HUES6 (cell line): ENCODE measurements around the gene RCBTB1.
A peak's percentile ranks its signal among the peaks of the same experiment; 100 is the strongest.
"Not testable (repeated sequence)": the region's sequence is repeated elsewhere in the genome, so short reads cannot be mapped to it uniquely, and the experiment has no call there.

Experiments
- H3K27ac ChIP-seq: 2 replicates; pipeline ENCODE4 v1.7.0; 2013; ENCODE audit warnings: low read depth, mild to moderate bottlenecking, low read length, inconsistent platforms
- H3K27me3 ChIP-seq: 2 replicates; pipeline ENCODE4 v1.6.1; 2013; ENCODE audit warnings: low read length; ENCODE audit not compliant: control insufficient read depth, insufficient read depth
- H3K36me3 ChIP-seq: 2 replicates; pipeline ENCODE4 v1.6.1; 2013; ENCODE audit warnings: low read length; ENCODE audit not compliant: control insufficient read depth, insufficient read depth
- H3K4me1 ChIP-seq: 2 replicates; pipeline ENCODE4 v1.6.1; 2013; ENCODE audit warnings: low read length; ENCODE audit not compliant: control insufficient read depth, insufficient read depth
- H3K4me3 ChIP-seq: 2 replicates; pipeline ENCODE4 v1.5.1; 2013; ENCODE audit warnings: low read depth, low read length
- H3K9ac ChIP-seq: one replicate; pipeline ENCODE4 v1.6.1; 2013; ENCODE audit warnings: mild to moderate bottlenecking, low read length
- H3K9me3 ChIP-seq: 2 replicates; pipeline ENCODE4 v1.6.1; 2013; ENCODE audit warnings: low read depth, low read length; ENCODE audit not compliant: control insufficient read depth, insufficient read depth

Gene RCBTB1

DNA sequence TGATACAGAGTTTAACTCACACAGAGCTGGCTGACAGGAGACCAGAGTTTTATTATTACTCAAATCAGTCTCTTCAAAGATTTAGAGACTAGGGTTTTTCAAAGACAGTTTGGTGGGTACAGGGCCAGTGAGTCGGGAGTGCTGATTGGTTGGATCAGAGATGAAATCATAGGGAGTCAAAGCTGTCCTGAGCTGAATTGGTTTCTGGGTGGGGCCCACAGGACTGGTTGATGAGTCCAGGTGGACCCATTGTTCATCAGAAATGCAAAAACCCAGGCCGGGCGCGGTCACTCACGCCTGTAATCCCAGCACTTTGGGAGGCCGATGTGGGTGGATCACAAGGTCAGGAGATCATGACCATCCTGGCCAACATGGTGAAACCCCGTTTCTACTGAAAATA, 17.3 kb upstream of the RCBTB1 start:
- H3K4me3 ChIP-seq, H3K27me3 ChIP-seq, H3K4me1 ChIP-seq, H3K36me3 ChIP-seq, H3K9ac ChIP-seq, H3K27ac ChIP-seq, H3K9me3 ChIP-seq: not testable (repeated sequence)

DNA sequence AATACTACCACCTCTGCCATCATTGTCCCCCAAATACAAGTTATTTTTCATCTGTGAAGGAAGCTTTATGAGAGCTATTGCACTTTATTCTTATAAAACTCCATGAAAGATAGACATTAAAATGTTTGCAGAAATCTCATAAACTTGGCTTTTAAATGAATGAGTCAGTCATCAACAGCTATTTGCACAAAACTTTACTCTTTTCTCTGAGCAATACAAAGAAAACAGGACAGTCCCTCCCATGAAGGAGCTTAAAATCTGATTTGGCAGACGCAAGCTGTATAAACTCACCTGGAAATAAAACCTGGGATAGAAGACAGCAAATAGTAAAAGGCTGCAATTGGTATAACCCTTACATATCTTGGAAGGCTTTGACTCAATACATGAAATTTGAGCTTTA, 16.6 kb upstream of the RCBTB1 start:
- Histone ChIP-seq H3K4me3 (no peak overlapping the region), H3K4me1 (no peaks in the 10 kb centered on the region), H3K9ac (no peak overlapping the region), H3K27me3 (no peaks in the 10 kb centered on the region), H3K36me3 (no peaks in the 10 kb centered on the region), H3K27ac (no peak overlapping the region), H3K9me3 (no peaks in the 10 kb centered on the region)

DNA sequence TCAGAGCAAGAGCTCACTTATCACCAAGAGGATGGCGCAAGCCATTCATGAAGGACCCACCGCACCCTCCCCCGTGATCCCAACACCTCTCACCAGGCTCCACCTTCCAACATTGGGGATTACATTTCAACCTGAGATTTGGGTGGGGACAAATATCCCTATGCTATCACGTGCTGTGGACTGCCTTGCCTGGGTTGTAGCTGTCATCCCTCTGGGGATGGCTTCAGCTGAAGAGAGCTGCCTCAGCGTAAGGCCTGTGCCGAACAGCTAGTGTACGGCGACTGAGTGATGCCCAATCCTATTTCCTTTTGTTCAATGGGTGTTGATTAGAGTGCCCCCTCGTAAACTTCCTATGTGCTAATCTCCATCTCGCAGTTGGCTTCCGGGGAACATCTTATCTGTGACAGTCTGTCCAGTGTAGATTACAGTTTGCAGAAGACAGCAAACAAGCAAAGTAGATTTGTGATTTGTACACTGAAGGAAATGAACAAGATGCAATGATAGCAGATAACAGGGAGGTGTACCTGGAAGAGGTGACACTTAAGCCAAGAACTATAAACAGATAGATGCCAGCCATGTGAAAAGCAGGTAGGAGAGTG, 11.8 kb upstream of the RCBTB1 start:
- Histone ChIP-seq H3K9ac (no peak overlapping the region), H3K27me3 (no peaks in the 10 kb centered on the region), H3K27ac (no peak overlapping the region), H3K4me1 (no peaks in the 10 kb centered on the region), H3K9me3 (no peaks in the 10 kb centered on the region), H3K4me3 (no peak overlapping the region), H3K36me3 (no peaks in the 10 kb centered on the region)

DNA sequence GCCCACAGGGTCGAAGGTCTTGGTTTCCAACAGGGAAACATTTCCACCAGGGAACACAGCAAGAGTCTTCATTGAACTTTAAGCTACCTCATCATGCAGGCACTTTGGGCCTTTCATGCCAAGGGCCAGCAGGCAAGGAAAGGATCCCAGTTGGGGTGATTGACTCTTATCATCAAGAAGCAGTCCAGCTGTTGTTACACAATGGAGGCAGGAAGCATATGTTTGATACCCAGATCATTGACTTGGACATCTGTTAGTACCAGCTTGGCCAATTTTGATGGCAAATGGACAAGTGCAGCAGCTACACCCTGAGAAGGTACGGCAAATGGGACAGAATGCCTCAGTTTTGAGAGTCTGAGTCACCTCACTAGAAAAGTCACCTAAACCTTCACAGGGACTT, 10.9 kb upstream of the RCBTB1 start:
- Histone ChIP-seq H3K9me3 (0 out of 2 replicates have a peak, but pooled peaks cover 2% of the 10 kb centered on the region), H3K9ac (no peak overlapping the region), H3K27me3 (no peaks in the 10 kb centered on the region), H3K4me3 (no peak overlapping the region), H3K27ac (no peak overlapping the region), H3K4me1 (no peaks in the 10 kb centered on the region), H3K36me3 (no peaks in the 10 kb centered on the region)

DNA sequence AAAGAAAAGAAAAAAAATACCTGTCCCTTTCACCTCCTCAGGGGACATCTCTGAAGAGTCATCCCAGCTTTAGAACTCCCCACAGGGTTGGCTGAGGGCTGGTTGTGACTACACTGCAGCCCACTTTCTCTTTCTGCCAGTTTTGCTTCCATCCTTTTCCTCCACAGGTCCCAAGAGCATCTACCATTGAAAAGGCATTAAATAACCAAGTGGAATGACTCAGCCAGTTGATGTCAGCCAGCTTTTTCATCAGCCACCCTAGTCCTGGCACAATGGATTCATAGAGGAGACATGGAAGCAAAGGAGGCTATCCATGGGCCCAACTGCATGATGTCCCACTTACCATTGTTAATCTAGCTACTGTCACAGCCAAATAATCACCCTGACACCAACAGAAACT, 9.2 kb upstream of the RCBTB1 start:
- Histone ChIP-seq H3K36me3 (no peaks in the 10 kb centered on the region), H3K4me3 (no peak overlapping the region), H3K27me3 (no peaks in the 10 kb centered on the region), H3K9me3 (0 out of 2 replicates have a peak, but pooled peaks cover 2% of the 10 kb centered on the region), H3K27ac (no peak overlapping the region), H3K4me1 (no peaks in the 10 kb centered on the region), H3K9ac (no peak overlapping the region)

DNA sequence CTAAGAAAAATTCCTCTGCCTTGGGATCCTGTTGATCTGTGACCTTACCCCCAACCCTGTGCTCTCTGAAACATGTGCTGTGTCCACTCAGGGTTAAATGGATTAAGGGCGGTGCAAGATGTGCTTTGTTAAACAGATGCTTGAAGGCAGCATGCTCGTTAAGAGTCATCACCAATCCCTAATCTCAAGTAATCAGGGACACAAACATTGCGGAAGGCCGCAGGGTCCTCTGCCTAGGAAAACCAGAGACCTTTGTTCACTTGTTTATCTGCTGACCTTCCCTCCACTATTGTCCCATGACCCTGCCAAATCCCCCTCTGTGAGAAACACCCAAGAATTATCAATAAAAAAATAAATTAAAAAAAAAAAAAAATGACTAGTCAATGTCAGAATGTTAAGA, 8.5 kb upstream of the RCBTB1 start:
- not testable (repeated sequence) for H3K27ac ChIP-seq

DNA sequence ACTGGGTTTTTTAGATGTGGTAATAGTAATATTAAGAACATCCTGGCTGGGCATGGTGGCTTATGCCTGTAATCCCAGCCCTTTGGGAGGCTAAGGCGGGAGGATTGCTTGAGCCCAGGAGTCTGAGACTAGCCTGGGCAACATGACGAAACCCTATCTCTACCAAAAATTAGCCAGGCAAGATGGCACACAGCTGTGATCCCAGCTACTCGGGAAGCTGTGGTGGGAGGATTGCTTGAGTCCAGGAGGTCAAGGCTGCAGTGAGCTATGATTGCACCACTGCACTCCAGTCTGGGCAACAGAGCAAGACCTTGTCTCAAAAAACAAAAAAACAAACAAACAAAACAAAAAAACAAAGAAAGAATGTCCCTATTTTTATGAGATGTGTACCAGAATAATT, 5.4 kb upstream of the RCBTB1 start:
- not testable (repeated sequence) for H3K4me3 ChIP-seq, H3K27me3 ChIP-seq, H3K9ac ChIP-seq, H3K36me3 ChIP-seq, H3K4me1 ChIP-seq, H3K27ac ChIP-seq, H3K9me3 ChIP-seq

More for the DNA sequence above, 8.5 kb upstream of the RCBTB1 start:
- H3K36me3 ChIP-seq, H3K9me3 ChIP-seq, H3K4me3 ChIP-seq, H3K4me1 ChIP-seq, H3K9ac ChIP-seq, H3K27me3 ChIP-seq: not testable (repeated sequence)

DNA sequence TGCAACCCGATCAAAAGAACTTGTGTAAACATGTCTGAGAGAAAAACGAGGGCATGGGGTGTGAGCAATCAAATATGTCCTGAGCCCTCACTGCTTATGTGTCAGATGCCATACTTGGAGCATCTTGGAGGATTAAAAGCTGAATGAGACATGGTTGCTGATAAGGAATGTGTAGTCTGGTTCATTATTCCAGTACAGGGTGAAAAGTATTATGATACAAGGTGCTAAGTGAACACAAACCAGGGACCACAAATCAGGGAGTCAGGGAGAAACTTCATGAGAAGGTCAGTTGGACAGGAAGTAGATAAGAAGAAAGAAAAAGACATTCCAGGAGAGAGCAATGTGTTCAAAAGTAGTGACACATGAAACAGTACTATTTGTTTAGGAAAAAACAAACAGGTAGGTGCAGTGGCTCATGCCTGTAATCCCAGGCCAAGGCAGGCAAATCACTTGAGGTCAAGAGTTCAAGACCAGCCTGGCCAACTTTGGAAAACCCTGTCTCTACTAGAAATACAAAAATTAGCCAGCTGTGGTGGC, 2.0 kb upstream of the RCBTB1 start:
- no peak overlapping the region for H3K4me3 ChIP-seq
- 0 out of 2 replicates have a peak, but pooled peaks cover 4% of the 10 kb centered on the region for H3K4me1 ChIP-seq
- no peak overlapping the region for H3K9ac ChIP-seq
- no peak overlapping the region for H3K27ac ChIP-seq
- 0 out of 2 replicates have a peak, but pooled peaks cover 2% of the 10 kb centered on the region for H3K9me3 ChIP-seq
- 0 out of 2 replicates have a peak, but pooled peaks cover 3% of the 10 kb centered on the region for H3K36me3 ChIP-seq
- H3K27me3 ChIP-seq, result no peaks in the 10 kb centered on the region; the same call in 1 of the 2 replicates

DNA sequence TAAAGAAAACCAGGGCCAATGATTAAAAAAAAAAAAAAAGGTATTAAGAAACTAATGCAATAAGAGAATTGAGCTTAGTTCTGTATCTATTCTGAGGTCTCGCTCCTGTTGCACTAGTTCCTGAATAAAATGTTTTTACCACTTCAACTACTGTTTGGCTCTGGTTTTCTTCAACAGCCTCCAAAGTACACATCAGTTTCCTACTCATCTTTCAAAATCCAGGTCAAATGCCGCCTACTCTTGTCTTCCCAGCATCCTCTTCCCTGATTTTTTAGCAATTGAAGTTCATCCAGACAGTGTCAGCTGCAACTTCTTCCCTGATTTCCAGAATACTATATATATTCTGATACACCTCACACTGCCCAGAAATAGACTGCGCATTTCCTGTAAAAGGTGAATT, 1.4 kb upstream of the RCBTB1 start:
- 0 out of 2 replicates have a peak, but pooled peaks cover 4% of the 10 kb centered on the region for H3K4me1 ChIP-seq
- H3K9me3 ChIP-seq, result 0 out of 2 replicates have a peak, but pooled peaks cover 2% of the 10 kb centered on the region
- H3K27me3 ChIP-seq, result no peaks in the 10 kb centered on the region; the same call in 1 of the 2 replicates
- H3K9ac ChIP-seq, result no peak overlapping the region
- H3K4me3 ChIP-seq, result no peak overlapping the region
- no peak overlapping the region for H3K27ac ChIP-seq
- H3K36me3 ChIP-seq, result peaks cover 3% of the 10 kb centered on the region; the same call in 1 of the 2 replicates

DNA sequence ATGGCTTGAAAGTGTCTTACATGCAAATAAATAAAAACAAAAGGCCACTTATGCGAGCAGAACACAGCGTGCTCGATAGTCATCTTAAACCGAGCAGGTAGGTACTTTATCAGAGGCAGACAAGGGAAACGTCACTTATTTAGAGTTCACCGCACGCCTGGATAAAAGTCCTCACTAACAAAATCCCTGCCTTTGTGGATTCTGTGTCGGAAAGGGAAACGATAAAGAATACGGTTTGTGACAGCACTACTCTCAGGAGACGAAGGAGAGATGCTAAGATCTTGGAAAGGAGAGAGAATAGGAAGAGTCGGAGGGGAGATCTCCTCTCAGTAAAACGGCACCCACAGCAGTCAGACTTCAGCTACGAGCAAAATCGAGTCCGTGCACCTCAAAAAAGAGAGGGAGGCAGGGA, 581 bp downstream of the RCBTB1 start:
- Histone ChIP-seq H3K9me3 (no peaks in the 10 kb centered on the region), H3K4me3 (peak overlapping the region; percentile 96), H3K4me1 (0 out of 2 replicates have a peak, but pooled peaks cover 4% of the 10 kb centered on the region), H3K27ac (0 out of 2 replicates have a peak overlapping the region, but pooled peaks have one; percentile 6), H3K36me3 (peaks cover 13% of the 10 kb centered on the region), H3K9ac (peak overlapping the region; percentile 81), H3K27me3 (no peaks in the 10 kb centered on the region; the same call in 1 of the 2 replicates)

DNA sequence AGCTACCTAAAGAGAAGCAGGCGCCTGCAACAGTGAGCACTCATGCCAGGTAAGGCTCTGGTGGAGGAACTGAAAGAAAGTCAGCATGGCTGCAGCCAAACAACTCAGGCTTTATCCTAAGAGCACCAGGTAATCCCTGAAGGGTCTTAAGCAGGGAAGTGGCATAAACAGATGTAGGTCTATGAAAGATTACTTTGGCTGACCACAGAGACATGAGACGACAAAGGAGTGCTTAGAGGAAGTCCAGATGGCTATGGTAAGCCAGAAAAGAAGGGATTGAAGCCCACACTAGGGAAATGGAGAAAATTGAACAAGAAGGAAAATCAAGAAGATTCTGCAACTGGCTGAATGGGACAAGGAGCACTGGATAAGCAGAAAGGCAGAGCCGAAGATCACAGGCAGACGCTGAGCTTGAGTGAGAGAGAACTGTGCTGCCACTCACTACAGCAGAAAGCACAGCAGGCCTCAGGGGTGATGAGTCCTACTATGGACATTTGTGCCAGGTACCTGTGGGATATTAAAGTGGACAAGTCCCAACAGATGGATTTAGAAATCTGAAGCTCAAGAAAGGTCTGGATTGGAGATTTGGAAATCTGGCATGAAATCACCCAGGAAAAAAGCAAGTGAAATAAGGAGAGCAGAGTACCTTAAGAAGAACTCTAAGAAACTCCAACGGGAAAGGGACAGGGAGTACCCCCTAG, 4.2 kb downstream of the RCBTB1 start:
- Histone ChIP-seq H3K9ac (no peak overlapping the region), H3K9me3 (no peaks in the 10 kb centered on the region), H3K27me3 (no peaks in the 10 kb centered on the region; the same call in 1 of the 2 replicates), H3K4me1 (0 out of 2 replicates have a peak, but pooled peaks cover 2% of the 10 kb centered on the region), H3K4me3 (no peak overlapping the region), H3K36me3 (peaks cover 21% of the 10 kb centered on the region), H3K27ac (no peak overlapping the region)
